NCI-H2227 (cell line): ENCODE data around the gene CIB4.

Experiments used
- DNase-seq: peaks from one replicate; lab custom pipeline; 2025; ENCODE audit not compliant: unreplicated experiment; lab: John Stamatoyannopoulos, UW

The CIB4 gene

DNA sequence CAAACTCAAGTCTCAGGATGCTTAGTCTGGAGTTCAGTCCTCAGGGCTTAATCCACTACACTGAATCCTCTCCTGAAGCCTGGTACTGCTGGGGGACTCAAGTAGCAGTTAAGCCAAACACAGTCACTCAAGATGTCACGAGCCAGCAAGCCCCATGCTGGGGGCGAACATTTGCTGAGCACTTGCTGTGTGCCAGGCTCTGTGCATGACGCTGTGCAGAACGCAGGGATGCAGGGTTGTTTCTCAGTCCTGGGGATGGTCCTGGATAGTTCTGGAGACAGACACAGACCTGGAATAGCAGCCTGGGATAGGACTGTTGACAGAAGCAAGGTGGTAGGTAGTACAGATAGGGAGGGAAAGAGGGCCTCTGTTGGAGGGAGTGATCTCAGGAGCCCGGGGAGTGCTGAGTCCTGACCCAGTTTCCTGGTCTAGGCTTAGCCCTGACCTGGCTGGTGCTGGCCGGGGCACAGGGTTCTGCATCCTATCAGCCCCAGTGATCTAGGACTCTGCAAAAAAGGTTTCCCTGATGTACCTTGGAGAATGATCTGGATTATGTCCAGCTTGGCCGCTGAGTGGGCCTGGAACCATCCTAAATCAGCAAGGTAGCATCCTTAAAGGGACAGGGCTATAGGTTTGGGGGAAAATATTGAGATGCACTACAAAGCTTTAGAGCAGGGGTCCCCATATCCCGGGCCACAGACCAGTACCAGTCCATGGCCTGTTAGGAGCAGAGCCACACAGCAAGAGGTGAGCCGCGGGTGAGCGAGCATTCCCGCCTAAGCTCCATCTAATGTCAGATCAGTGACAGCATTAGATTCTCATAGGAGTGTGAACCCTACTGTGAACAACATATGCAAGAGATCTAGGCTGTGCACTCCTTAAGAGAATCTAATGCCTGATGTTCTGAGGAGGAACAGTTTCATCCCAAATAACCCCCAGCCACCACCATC is 108.6 kb downstream of the CIB4 start:
- no peak for DNase-seq
